HG02642 (cell line): ENCODE data around the gene FSD1L.
A peak's percentile ranks its signal among the peaks of the same experiment; 100 is the strongest.
"Not testable (repeated sequence)": the region's sequence is repeated elsewhere in the genome, so short reads cannot be mapped to it uniquely, and the experiment has no call there.

Source experiments
- ATAC-seq: cut with Tn5 transposase; IDR thresholded peaks from one replicate; pipeline ENCODE4 v1.9.1; 2021; ENCODE audit warnings: mild to moderate bottlenecking; ENCODE audit not compliant: unreplicated experiment, poor library complexity

The FSD1L gene

DNA sequence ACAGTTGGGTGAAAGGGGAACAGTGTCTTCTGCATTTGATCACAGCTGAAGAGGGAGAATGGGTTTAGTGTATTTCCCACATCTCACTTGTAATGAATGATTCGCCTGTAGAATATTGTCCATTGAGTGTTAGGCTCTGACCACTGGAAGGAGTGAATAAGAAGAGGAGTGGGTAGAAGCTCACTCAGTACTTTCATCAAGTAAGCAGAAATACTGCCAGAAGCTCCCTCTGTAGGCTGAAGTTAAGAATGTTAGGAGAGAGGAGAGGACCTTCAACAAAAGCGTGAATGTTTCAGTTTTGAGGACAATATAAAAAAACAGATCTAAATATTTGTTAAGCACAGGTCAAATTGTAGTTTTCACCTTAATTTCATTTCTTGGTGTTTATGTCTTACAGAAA, 27.5 kb downstream of the FSD1L start:
- no peak for ATAC-seq

DNA sequence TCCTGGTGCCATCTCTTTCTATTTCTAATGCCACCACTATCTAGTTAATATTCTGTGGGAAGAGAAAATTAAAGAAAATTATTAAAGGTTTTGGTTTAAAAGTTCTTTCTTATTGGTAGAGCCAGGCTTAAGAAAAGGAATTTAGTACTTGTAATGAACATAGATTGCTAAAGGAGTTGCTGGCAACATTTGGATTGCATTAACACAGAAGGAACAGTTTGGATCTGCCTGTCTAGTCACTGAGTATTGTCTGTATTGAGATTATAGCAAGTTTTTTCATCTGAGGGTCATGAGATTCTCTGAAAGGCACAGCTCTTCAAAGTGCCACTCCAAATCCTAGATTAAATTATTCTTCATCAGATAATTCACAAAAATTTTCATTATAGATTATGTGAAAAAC, 32.0 kb downstream of the FSD1L start:
- ATAC-seq = no peak

DNA sequence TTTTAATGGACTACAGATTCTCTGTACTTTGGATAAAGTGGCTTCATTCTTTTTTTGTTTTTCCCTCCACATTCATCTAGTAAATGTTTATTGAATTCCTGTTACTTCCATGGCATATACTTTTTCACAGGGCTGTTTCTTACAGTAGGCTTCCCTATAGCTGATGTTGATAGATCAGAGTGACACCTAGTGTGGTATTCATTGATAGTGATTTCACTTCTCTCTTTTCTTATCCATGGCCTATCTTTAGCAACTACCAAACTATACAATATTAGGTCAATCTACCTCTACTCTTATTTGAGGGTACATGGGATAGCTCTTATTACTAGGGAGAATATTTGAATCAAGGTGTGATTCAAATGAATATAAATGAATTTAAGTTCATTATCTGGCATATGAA, 35.8 kb downstream of the FSD1L start:
- ATAC-seq = no peak

DNA sequence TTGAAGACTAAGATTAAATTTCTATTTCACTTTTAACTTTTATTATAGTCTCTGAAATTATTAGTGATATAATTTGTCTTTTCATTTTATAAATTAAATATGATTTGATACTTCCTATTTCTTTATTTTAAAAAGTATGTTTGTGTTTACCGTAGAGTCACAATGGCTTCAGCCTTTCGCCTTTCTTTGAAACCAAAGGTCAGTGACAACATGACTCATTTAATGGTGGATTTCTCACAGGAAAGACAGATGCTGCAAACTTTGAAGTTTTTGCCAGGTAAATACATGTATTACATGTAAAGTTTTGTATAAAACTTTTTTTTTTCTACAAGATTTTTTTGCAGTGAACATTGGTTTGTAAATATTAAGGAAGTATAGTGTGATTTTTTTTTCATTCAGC, 36.4 kb downstream of the FSD1L start:
- no peak for ATAC-seq

DNA sequence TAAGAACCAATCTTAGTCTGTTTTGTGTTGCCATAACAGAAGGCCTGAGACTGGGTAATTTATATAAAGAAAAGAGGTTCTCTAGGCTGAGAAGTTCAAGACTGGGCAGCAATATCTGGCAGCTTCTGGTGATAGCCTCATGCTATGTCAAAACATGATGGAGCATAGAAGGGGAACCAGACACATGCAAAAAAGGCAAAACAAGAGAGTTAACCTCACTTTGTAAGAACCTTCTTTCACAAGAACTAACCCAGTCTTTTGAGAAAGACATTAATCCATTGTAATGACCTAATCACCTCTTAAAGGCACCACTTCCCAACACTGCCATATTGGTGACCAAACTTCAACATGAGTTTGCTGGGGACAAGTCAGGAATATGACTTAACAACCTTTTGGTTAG, 37.3 kb downstream of the FSD1L start:
- no peak for ATAC-seq

DNA sequence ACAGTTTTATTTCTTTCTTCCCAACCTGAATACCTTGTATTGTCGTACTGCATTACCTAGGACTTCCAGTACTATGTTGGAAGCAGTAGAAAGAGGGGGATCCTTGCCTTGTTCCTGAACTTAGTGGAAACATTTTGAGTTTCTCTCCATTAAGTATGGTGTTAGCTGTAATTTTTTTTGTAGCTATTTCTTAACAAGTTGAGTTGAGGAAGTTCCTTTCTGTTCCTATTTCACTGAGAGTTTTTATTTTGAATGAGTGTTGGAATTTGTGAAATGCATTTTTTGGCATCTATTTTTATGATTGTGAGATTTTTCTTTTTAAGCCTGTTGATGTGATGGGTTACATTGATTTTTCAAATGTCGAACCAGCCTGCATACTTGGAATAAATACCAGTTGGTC, 49.0 kb downstream of the FSD1L start:
- no peak for ATAC-seq

DNA sequence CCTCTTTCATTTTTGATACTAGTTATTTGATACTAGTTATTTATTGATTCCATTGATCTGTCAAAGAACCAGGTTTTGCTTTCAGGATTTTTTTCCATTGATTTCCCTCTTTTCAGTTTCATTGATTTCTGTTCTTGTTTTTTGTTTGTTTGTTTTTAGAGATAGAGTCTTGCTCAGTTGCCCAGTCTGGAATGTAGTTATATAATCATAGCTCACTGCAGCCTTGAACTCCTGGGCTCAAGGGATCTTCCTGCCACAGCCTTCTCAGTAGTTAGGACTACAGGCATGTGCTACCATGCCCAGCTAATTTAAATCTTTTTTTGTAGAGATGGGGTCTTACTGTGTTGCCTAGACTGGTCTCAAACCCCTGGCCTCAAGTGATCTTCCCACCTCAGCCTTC, 49.9 kb downstream of the FSD1L start:
- ATAC-seq = no peak

DNA sequence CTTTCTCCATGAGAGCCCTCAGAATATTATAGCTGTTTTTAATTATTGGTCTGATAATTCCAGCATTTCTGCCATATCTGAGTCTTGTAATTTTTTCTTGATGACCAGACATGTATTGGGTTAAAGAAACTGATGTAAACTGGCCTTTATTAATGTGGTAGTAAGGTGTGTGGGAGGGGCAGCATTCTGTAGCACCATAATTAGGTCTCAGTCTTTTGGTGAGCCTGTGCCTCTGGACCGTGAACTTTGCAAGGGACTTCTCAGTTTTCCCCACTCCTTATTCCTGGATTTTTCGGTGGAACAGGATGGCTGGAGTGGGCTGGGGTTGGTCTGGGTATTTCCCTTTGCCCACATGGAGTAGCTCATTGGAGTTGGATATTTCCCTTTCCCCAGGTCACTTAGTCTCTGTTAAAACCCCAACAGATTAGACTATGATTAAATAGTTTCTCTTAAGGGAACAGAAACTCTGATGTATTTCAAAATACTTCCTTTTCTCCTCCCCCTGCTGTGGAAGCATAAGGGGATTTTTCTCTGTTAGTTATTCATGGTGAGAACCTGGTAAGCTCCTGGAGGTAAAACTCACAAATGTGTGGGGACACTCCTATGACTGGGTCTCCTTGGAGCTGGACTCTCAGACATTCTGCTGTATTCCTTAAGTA, 52.4 kb downstream of the FSD1L start:
- ATAC-seq = peak; percentile 82

DNA sequence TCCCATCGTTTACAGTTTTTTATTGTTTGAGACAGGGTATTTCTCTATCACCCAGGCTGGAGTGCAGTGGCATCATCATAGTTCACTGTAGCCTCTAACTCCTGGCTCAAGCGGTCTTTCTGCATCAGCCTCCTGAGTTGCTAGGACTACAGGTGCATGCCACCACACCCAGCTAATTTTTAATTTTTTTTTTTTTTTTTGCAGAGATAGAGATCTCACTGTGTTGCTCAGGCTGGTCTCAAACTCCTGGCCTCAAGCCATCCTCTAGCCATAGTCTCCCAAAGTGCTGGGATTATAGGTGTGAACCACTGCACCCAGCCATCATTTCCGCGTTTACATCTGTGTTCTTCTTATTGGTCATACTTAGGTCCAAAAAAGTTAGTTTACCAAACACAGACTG, 53.6 kb downstream of the FSD1L start:
- ATAC-seq = no peak

DNA sequence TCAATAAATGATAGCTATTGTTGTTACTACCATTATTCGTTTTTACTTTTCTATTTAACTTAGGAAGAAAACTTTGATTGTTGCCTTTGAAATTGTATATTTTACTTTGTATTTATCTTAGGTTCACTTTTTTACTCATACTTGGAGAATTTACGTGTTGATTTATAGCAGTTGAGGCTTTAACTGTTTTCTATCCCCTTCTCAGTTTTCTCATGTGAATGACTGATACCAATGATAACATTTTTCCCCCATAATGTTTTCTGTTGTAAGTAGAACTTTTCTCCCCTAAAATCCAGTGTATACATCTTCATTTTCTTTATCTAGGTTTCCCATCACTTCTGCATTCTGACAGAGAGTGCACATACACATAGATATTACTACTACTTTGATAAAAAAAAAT, 54.4 kb downstream of the FSD1L start:
- no peak for ATAC-seq

DNA sequence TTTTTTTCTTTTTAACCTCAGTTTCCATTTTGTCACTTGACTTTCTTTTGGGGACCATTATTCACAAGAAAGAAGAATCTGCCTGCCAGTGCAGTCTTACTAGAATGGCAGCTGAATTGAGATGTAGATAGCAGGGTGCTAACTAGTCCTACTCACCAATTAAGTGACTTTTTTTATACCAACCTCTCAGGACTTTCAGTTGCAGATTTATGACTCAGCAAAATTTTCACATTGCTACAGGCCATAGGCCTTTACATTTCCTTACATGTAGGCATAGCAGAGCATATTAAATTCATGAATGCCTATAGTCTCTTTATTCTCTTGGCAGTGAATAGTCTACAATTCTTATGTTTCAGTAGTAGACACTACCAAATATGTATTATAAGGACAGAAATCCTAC, 56.0 kb downstream of the FSD1L start:
- ATAC-seq = peak; percentile 43

DNA sequence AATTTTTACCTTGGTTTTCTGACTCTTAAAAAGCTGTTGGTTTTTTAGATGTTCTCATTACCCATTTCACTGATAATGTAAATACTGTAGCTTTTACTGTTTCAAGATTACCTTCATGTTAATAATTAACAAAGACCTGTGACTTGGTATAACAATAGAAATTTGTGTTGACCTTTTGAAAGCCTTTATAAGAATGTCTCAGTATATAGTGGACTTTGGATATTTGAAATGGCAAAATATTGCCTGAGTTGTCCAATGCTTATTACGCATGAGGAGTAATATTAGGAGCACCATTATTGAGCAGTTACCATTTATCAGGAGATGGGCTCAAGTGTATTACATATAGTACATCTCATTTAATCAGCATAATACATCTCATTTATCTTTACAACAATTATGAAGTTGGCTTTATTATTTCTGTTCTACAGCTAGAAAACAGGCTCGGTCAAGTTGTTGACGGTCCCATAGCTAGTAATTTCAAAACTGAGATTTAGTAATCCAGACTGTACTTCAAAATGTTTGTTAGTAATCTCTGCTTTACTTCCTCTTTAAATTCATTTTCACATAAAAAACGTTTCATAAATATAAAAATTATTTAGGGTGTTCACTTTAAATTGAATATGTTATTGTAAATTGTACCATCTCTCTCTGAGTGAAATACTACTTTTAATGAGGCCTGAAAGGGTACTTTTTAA, 59.4 kb downstream of the FSD1L start:
- ATAC-seq = no peak

DNA sequence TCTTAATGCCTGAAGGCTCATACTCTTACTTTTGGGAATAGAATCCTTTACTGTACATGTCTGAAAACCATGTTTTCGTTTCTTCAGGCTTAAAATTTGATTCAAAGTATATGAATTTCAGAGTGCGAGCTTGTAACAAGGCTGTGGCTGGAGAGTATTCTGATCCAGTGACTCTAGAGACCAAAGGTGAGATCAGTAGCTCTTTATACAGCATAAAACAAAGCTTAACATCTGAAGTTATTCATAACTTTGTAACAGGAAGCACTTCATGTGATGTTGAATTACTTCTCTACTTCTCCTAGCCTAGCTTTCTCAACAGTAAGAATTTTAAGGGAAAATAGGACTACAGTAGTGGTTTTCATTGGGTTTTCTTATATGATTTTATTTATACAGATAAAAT, 60.7 kb downstream of the FSD1L start:
- no peak for ATAC-seq

DNA sequence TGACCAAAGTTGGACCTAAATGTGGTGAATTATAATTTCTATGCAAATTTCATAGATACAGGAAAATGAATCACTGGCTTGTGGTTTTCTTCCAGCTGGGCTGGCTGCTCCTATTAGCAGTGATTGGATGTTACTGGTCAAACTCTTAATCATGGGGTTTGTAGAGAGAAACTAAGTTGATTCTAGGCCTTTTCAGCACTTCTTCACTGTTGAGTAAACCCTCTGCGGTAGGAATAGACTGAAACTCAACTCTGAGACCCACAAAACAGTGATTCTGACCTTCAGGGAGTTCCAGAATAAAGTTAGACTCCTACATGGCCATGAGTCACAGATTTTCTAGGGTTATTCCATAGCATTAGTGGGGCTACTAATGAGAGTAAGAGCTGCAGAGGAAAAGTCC, 62.2 kb downstream of the FSD1L start:
- peak; percentile 74 for ATAC-seq

DNA sequence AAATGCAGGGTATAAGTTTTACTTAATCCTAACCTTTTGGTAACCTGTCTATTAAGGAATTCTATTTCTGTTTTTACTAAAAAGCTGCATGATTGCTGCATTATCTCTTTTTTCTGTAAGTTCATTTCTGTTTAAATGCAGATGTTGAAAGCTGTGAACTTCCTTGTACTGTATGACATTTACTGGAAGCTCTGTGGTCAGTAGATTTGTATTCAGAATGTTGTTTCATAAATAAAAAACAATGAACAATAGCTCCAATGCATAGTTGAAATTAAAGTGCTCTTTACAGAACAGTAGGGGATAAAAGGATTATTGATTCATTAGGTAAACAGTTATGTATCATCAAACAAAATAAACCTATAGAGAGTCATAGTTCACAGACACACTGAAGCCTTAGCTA, 63.6 kb downstream of the FSD1L start:
- ATAC-seq = no peak

DNA sequence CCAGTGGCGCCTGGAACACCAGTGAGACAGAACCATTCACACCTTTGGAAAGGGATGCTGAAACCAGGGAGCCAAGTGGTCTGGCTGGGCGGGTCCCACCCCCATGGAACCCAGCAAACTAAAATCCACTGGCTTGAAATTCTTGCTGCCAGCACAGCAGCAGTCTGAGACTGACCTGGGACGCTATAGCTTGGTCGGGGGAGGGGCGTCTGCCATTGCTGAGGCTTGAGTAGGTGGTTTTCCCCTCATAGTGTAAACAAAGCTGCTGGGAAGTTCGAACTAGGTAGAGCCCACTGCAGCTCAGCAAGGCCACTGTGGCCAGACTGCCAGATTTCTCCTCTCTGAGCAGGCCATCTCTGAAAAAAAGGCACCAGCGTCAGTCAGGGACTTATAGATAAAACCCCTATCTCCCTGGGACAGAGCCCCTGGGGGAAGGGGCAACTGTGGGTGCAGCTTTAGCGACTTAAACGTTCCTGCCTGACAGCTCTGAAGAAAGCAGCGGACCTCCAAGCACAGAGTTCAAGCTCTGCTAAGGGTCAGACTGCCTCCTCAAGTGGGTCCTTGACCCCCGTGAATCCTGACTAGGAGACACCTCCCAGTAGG, 68.1 kb downstream of the FSD1L start:
- no peak for ATAC-seq

DNA sequence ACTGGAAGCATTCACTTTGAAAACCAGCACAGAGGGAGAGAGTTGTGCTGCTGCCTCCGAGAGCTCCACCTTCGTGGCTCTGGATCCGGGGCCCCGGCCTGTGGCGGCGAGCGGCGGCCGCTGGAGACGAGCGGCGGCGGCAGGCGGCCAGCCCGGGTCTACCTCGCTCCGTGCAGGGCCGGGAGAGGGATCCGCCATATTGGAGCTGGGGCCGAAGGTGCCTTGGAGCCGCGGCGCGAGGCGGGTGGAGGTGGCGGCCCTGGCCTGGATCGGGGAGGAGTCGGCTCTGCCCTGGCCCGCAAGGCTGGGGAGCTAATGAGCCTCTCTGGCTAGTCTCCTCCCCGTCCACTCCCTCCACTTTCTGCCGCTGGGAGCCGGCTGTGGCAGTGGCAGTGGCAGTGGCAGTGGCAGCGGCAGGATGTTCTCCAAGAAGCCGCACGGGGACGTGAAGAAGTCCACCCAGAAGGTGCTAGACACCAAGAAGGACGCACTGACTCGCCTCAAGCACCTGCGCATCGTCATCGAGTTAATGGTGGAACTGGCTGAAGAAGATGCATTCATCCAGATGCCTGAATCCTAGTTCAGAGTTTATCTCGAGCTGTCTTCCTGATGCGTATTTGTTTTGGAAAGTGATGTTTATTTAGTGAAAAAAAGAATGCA, 72.0 kb downstream of the FSD1L start:
- peak; percentile 85 for ATAC-seq

DNA sequence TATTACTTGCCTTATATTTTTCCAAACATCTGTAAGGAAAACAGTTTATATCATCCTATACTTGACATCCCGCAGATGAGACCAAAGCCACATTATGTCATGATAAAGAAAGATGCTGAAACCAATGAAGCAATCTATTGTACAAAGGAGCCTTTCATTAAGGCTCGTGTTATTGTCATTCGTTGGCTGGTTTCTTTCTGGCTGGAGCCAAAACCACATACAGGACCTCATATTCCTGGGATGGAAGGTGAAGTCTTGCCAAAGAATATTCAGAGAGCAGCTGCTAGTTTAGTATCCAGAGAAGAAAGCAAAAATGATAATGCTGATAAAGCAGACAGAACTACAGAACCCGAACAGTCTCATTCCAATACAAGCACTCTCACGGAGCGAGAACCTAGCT, 73.2 kb downstream of the FSD1L start:
- ATAC-seq = not testable (repeated sequence)

DNA sequence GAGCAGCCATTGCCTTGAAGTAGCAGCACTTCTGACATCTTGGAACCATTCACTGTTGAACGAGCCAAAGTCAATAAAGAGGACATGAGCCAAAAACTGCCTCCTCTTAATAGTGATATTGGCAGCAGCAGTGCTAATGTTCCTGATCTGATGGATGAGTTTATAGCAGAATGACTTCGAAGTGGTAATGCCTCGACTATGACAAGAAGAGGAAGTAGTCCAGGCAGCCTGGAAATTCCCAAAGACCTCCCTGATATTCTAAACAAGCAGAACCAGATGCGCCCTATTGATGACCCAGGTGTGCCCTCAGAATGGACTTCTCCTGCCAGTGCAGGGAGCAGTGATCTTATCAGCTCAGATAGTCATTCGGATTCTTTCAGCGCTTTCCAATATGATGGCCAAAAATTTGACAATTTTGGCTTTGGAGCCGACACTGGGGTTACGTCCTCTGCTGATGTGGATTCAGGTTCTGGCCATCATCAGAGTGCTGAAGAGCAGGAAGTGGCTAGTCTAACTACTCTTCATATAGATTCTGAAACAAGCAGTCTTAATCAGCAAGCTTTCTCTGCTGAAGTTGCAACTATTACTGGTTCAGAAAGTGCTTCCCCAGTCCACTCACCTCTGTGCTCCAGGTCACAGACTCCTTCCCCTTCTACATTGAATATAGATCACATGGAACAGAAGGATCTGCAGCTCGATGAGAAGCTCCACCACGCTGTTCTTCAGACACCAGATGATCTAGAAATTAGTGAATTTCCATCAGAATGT, 75.0 kb downstream of the FSD1L start:
- peak; percentile 73 for ATAC-seq

DNA sequence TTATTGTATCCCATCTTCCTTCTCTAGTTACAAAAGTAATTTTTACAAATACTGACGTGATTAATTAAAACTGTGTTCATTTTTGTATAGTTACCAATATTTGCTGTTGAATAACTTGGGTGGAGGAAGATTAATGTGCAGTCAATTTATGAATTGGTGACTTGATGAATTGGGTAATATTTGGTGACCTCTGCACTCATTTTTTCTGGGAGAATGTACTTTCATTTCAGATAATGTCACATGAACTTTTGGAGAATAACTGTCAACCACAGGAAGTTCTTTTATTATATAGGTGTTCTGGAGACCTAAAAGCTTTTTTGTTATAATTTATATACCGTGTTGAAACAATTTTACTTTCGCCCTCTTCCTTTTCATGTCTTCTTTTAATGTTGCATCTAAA, 83.7 kb downstream of the FSD1L start:
- no peak for ATAC-seq
